Breast epithelium (tissue), 3 donors: ENCODE results near the gene EMILIN2.

Experiments used
- CTCF ChIP-seq, 3 donors: fragments of 450-650 bp; IDR thresholded peaks; one replicate each; pipeline ENCODE4 v1.5.1; 2016 to 2017; ENCODE audit warnings: antibody characterized with exemption in 3 of 3, mild to moderate bottlenecking in 3 of 3, moderate library complexity in 3 of 3
- POLR2AphosphoS5 ChIP-seq, 3 donors: sonication (generic); formaldehyde crosslinking; IDR thresholded peaks; one replicate each; pipeline ENCODE4 v1.6.1; 2017; ENCODE audit warnings: antibody characterized with exemption in 3 of 3

- TF ChIP-seq POLR2AphosphoS5 (IDR thresholded peaks at IDR 0.05) (no peak), CTCF (IDR thresholded peaks at IDR 0.05) (no peak)
Measured at GRCh38 chr18:2843146-2843545, 3.7 kb upstream of the EMILIN2 start.
